NB4 (cell line): ENCODE data around the gene PRSS3.
"Not testable (repeated sequence)": the region's sequence is repeated elsewhere in the genome, so short reads cannot be mapped to it uniquely, and the experiment has no call there.

ENCODE experiments used
- CTCF ChIP-seq: IDR thresholded peaks from one replicate; pipeline ENCODE4 v1.5.1; 2012; ENCODE audit warnings: low read depth, low read length
- POLR2A ChIP-seq: IDR thresholded peaks from 2 replicates; pipeline ENCODE4 v1.6.1; 2011; ENCODE audit warnings: mild to moderate bottlenecking; ENCODE audit not compliant: insufficient read length; ENCODE audit errors: extremely low read depth

- TF ChIP-seq POLR2A, CTCF: not testable (repeated sequence)
Measured at GRCh38 chr9:33847894-33848205, 52.5 kb downstream of the PRSS3 start.
